K562 (cell line): ENCODE results near the gene PLXDC2. TPM values are rescaled to one million over a fixed set of nuclear protein-coding genes. Genes with fewer than 3 reads are reported as not detected.

ENCODE experiments used
- ATAC-seq: fragments of 200-7000 bp; cut with Tn5 transposase; 3 replicates; pipeline ENCODE4 v1.9.1; 2020; ENCODE audit warnings: moderate library complexity
- BruUV-seq: library from RNA; stranded (reverse); fragments of 400-500 nt; replicated peaks from 2 replicates; lab custom pipeline; 2021; lab: Mats Ljungman, UMichigan
- CTCF ChIA-PET: fragments of 300-600 bp; formaldehyde crosslinking; extraction: SDS; loops from one replicate; lab custom pipeline; 2021; ENCODE audit warnings: low intra/inter-chr PET ratio; lab: Yijun Ruan, JAX
- POLR2A ChIA-PET: fragments of 300-600, 350-650 bp; sonication (Branson Sonifier 250); formaldehyde crosslinking; extraction: SDS; loops from one replicate; lab custom pipeline; 2021; ENCODE audit warnings: antibody characterized with exemption, inconsistent platforms; lab: Yijun Ruan, JAX
- DNase-seq, 4 experiments: peaks; one replicate each; pipeline versions ENCODE4 v3.0.0 to v3.0.0-alpha.2; 2011 to 2018; ENCODE audit warnings: low spot score in 3 of 4, mixed read lengths in 3 of 4; ENCODE audit errors: extremely low read depth in 1 of 4
- FAIRE-seq: peaks from 2 replicates; lab custom pipeline; 2011; peaks lifted over from hg19 to GRCh38; lab: Jason Lieb, UNC
- H2AFZ ChIP-seq: 2 replicates; pipeline ENCODE4 v1.6.0; 2011; ENCODE audit warnings: low read depth, low read length, control low read depth, inconsistent platforms
- H3K27ac ChIP-seq: fragments of 200-600 bp; 3 replicates; pipeline ENCODE4 v1.8.0; 2011; ENCODE audit warnings: low read depth, mild to moderate bottlenecking, control low read depth, inconsistent platforms, low read length, moderate library complexity, mixed read lengths; ENCODE audit errors: extremely low read depth
- H3K27me3 ChIP-seq, 2 experiments: fragments of 300-600 bp in 1 of 2; 2 replicates in 1 of 2; 3 replicates in 1 of 2; pipeline versions ENCODE4 v1.6.0 to v1.8.0; 2011; ENCODE audit warnings: inconsistent platforms in 2 of 2, low read length in 2 of 2, mild to moderate bottlenecking in 1 of 2, mixed read lengths in 1 of 2, moderate library complexity in 1 of 2; ENCODE audit not compliant: control insufficient read depth in 2 of 2, insufficient read depth in 2 of 2
- H3K36me3 ChIP-seq: fragments of 300-600 bp; 3 replicates; pipeline ENCODE4 v1.8.0; 2011; ENCODE audit warnings: mild to moderate bottlenecking, low read length, inconsistent platforms; ENCODE audit not compliant: control insufficient read depth, insufficient read depth
- H3K4me1 ChIP-seq, 2 experiments: fragments of 200-600 bp in 1 of 2; replicated peaks in 1 of 2; 2 replicates in 1 of 2; 3 replicates in 1 of 2; pipeline versions ENCODE4 v1.5.1 to v1.8.0; 2011; ENCODE audit warnings: inconsistent platforms in 2 of 2, low read length in 2 of 2, mild to moderate bottlenecking in 1 of 2, mixed read lengths in 1 of 2, moderate library complexity in 1 of 2; ENCODE audit not compliant: control insufficient read depth in 2 of 2, insufficient read depth in 2 of 2
- H3K4me2 ChIP-seq: 2 replicates; pipeline ENCODE4 v1.6.1; 2011; ENCODE audit warnings: low read length, control low read depth, inconsistent platforms, mixed read lengths; ENCODE audit not compliant: insufficient read depth
- H3K4me3 ChIP-seq: fragments of 200-600 bp; sonication (generic), shearing (Covaris generic); 2 replicates; pipeline ENCODE4 v1.5.1; 2016; ENCODE audit warnings: control low read depth, inconsistent platforms
- H3K79me2 ChIP-seq: fragments of 200-600 bp; 3 replicates; pipeline ENCODE4 v1.8.0; 2011; ENCODE audit warnings: low read length, inconsistent platforms; ENCODE audit not compliant: control insufficient read depth, insufficient read depth
- H3K9ac ChIP-seq, 2 experiments: 2 replicates each; pipeline versions ENCODE4 v1.6.0 to v1.6.1; 2011; ENCODE audit warnings: low read depth in 2 of 2, low read length in 2 of 2, control low read depth in 1 of 2, inconsistent platforms in 1 of 2, mild to moderate bottlenecking in 1 of 2, mixed read lengths in 1 of 2; ENCODE audit not compliant: insufficient read depth in 1 of 2
- H3K9me1 ChIP-seq: one replicate; pipeline ENCODE4 v1.6.0; 2011; ENCODE audit warnings: inconsistent platforms, mild to moderate bottlenecking, low read length, moderate library complexity; ENCODE audit not compliant: control insufficient read depth, insufficient read depth
- H3K9me3 ChIP-seq: replicated peaks from 2 replicates; pipeline ENCODE4 v1.5.1; 2011; ENCODE audit warnings: low read depth, low read length, inconsistent platforms; ENCODE audit not compliant: control insufficient read depth, insufficient read depth
- H4K20me1 ChIP-seq: replicated peaks from 2 replicates; pipeline ENCODE4 v1.6.1; 2011; ENCODE audit warnings: low read length, inconsistent platforms, mixed read lengths; ENCODE audit not compliant: control insufficient read depth, insufficient read depth
- CBX3 ChIP-seq, 2 experiments: IDR thresholded peaks; 1 replicate in 1 of 2; 2 replicates in 1 of 2; pipeline ENCODE4 v1.6.1; 2012; ENCODE audit warnings: inconsistent platforms in 2 of 2, low read length in 2 of 2, borderline replicate concordance in 1 of 2, control low read depth in 1 of 2
- ETS1 ChIP-seq: conservative IDR thresholded peaks from 2 replicates; pipeline ENCODE4 v1.6.1; 2011; ENCODE audit warnings: low read depth, mild to moderate bottlenecking, low read length; ENCODE audit not compliant: control insufficient read depth
- SMAD1 ChIP-seq: fragments of 150-350 bp; IDR thresholded peaks from 2 replicates; pipeline ENCODE4 v1.6.1; 2014; ENCODE audit warnings: low read length, low read depth; ENCODE audit not compliant: partially characterized antibody
- TFAP4 ChIP-seq: sonication (generic); formaldehyde crosslinking; IDR thresholded peaks from 2 replicates; pipeline ENCODE4 v1.8.0; 2022; ENCODE audit warnings: missing genetic modification reagents, mild to moderate bottlenecking, moderate library complexity, borderline replicate concordance
- XRCC5 ChIP-seq: fragments of 200-400 bp; formaldehyde crosslinking; IDR thresholded peaks from 2 replicates; pipeline ENCODE4 v1.6.1; 2017; ENCODE audit warnings: low read depth, mild to moderate bottlenecking, low read length
- ZNF395 ChIP-seq: fragments of 200-800 bp; sonication (Bioruptor generic); IDR thresholded peaks from 2 replicates; pipeline ENCODE4 v1.6.1; 2017; ENCODE audit warnings: missing genetic modification characterization, missing compliant biosample characterization
- WGBS: fragments of 100-300 bp; shearing (Covaris generic); methylation state at CpG from one replicate; pipeline ENCODE4 v1.1.6; 2016; ENCODE audit warnings: low coverage, mixed read lengths; ENCODE audit not compliant: insufficient coverage; ENCODE audit errors: missing lambda C conversion rate; 5-methylcytosine and 5-hydroxymethylcytosine counted together
- in situ Hi-C: fragments of 300-500 bp; cut with MboI; formaldehyde crosslinking; loops from 4 replicates; pipeline ENCODE4 v1.15.0; 2018; ENCODE audit warnings: inconsistent platforms, mixed read lengths
- intact Hi-C: fragments of 100-400 bp; cut with micrococcal nuclease; formaldehyde crosslinking; loops from 2 replicates; pipeline ENCODE4 v1.14.2; 2022
- polyA plus RNA-seq, 8 experiments: library from polyadenylated mRNA; depleted of rRNA in 4 of 8; stranded (reverse) in 5 of 8; unstranded in 3 of 8; fragments of >200 nt; fragmentation: Nextera tagmentation in 2 of 8; fragmentation: Illumina TruSeq in 1 of 8; extraction: Ambion mirVana in 2 of 8; extraction: Trizol in 1 of 8; gene quantifications; 2 replicates each; pipeline versions ENCODE4 v1.2.1 to v1.2.3, GENCODE V29; 2011 to 2014; ENCODE audit warnings: inconsistent platforms in 1 of 8, missing spikeins in 1 of 8
- total RNA-seq, 7 experiments: library from RNA; depleted of rRNA in 6 of 7; stranded (reverse); fragments of >200 nt in 6 of 7; fragmentation: Illumina TruSeq in 2 of 7; extraction: Trizol in 2 of 7; gene quantifications; 2 replicates each; pipeline versions ENCODE4 v1.2.1 to v1.2.3, GENCODE V29; 2011 to 2021; ENCODE audit warnings: low replicate concordance in 1 of 7
- TF ChIP-seq, protein P1 (sequence below): sonication (generic); formaldehyde crosslinking; IDR thresholded peaks from 2 replicates; pipeline ENCODE4 v1.8.1; 2023; ENCODE audit warnings: mild to moderate bottlenecking, missing genetic modification reagents, moderate library complexity

PLXDC2 gene
- total and polyA plus RNA-seq, 9 of the 15 experiments (the other 6 are each of a cell fraction or from before 2014, with no cell fraction given), result 0.01 to 0.33 (median 0.10) TPM; not detected in 3

GRCh38 chr10:20180766-20181165 is 364.5 kb downstream of the PLXDC2 start:
- ChIA-PET CTCF (no interaction called here), POLR2A (no interaction called here)
- no peak for DNase-seq
- H3K36me3 ChIP-seq, result no peaks in the 10 kb centered on the region
- no peak overlapping the region for H3K27ac ChIP-seq
- BruUV-seq, result no TSS peak
- intact Hi-C loops, result no loop called here
- TF ChIP-seq TFAP4 (CRISPR knock-in tag) (no peak), SMAD1 (no peak), CBX3 (IDR thresholded peaks at IDR 0.05; ENCODE audit: borderline replicate concordance in 1 of 2, low read length in 2 of 2) (no peak), ETS1 (no peak), ZNF395 (CRISPR knock-in tag) (no peak), XRCC5 (no peak)
- TF ChIP-seq, protein P1, sequence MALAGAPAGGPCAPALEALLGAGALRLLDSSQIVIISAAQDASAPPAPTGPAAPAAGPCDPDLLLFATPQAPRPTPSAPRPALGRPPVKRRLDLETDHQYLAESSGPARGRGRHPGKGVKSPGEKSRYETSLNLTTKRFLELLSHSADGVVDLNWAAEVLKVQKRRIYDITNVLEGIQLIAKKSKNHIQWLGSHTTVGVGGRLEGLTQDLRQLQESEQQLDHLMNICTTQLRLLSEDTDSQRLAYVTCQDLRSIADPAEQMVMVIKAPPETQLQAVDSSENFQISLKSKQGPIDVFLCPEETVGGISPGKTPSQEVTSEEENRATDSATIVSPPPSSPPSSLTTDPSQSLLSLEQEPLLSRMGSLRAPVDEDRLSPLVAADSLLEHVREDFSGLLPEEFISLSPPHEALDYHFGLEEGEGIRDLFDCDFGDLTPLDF (CRISPR knock-in tag), result no peak
- FAIRE-seq, result no peak
- no peaks in the 10 kb centered on the region for H3K79me2 ChIP-seq
- WGBS, result 0% methylated on average over 1 of the region's 1 CpG
- H3K4me2 ChIP-seq, result no peak overlapping the region
- H3K9me1 ChIP-seq, result no peaks in the 10 kb centered on the region
- no peak overlapping the region for H3K9ac ChIP-seq
- H3K4me3 ChIP-seq, result no peak overlapping the region
- H3K4me1 ChIP-seq, result no peaks in the 10 kb centered on the region
- in situ Hi-C loops, result no loop called here
- ATAC-seq, result no peak
- no peak overlapping the region for H2AFZ ChIP-seq
- no peaks in the 10 kb centered on the region for H4K20me1 ChIP-seq
- H3K27me3 ChIP-seq, result no peaks in the 10 kb centered on the region
- H3K9me3 ChIP-seq, result no peaks in the 10 kb centered on the region; the same call in 1 of the 2 replicates
